ENCODE data around the gene OR10A6.

Gene OR10A6

DNA sequence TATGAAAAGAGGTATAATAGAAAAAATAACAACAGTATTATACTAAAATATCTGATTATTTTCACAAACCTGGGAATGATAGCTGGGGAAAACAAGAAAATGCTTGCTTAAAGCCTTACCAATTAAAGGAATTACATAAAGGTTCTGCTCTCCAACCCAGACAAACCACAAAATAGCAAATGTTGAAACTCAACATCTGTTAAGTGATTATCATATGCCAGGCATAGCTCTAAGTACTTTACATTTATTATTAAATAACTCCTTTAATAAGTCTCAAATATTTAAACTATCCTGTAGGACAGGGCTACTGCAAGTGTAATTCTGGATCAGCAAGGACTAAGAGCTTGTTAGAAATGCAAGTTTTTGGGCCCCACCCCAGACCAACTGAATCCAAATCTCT lies 20.1 kb downstream of the OR10A6 start:
- Histone ChIP-seq H3K36me3 (ENCODE audit: control insufficient read depth in 2 of 2, insufficient read depth in 2 of 2, low read length in 2 of 2) (no peaks in the 10 kb centered on the region), H3K9ac (ENCODE audit: low read depth in 1 of 2, low read length in 2 of 2) (no peak overlapping the region), H3K27me3 (ENCODE audit: control insufficient read depth in 2 of 2, insufficient read depth in 2 of 2, low read length in 2 of 2) (no peaks in the 10 kb centered on the region), H3K27ac (ENCODE audit: low read depth in 2 of 2, low read length in 2 of 2) (no peak overlapping the region), H3K4me1 (ENCODE audit: control insufficient read depth in 2 of 2, insufficient read depth in 2 of 2, low read length in 2 of 2) (no peaks in the 10 kb centered on the region), H3K4me3 (ENCODE audit: low read length in 2 of 2) (no peak overlapping the region), H3K9me3 (ENCODE audit: control insufficient read depth in 2 of 2, low read length in 2 of 2) (no peaks in the 10 kb centered on the region)

DNA sequence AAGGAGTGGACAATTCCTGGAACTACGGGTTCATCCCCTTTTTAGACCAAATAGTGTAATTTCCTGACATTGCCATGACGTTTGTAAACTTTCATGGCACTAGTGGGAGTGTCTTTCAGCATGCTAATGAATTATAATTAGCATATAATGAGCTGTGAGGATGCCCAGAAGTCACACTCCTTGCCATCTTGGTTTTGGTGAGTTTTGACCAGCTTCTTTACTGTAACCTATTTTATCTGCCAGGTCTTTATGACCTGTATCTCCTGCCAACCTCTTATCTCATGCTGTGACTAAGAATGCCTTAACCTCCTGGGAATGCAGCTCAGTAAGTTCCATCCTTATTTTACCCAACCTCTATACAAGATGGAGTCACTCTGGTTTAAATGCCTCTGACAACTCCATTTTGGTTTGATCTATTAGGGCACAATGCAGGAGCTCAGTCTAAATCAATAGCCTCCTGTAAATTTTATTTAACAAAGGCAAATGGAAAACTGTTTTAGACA lies 20.7 kb downstream of the OR10A6 start:
- Histone ChIP-seq H3K4me3 (ENCODE audit: low read length in 2 of 2) (no peak overlapping the region), H3K4me1 (ENCODE audit: control insufficient read depth in 2 of 2, insufficient read depth in 2 of 2, low read length in 2 of 2) (peaks cover 0 to 3% of the 10 kb centered on the region in 2 donors), H3K27me3 (ENCODE audit: control insufficient read depth in 2 of 2, insufficient read depth in 2 of 2, low read length in 2 of 2) (no peaks in the 10 kb centered on the region), H3K9me3 (ENCODE audit: control insufficient read depth in 2 of 2, low read length in 2 of 2) (no peaks in the 10 kb centered on the region), H3K36me3 (ENCODE audit: control insufficient read depth in 2 of 2, insufficient read depth in 2 of 2, low read length in 2 of 2) (no peaks in the 10 kb centered on the region), H3K27ac (ENCODE audit: low read depth in 2 of 2, low read length in 2 of 2) (no peak overlapping the region), H3K9ac (ENCODE audit: low read depth in 1 of 2, low read length in 2 of 2) (no peak overlapping the region)

DNA sequence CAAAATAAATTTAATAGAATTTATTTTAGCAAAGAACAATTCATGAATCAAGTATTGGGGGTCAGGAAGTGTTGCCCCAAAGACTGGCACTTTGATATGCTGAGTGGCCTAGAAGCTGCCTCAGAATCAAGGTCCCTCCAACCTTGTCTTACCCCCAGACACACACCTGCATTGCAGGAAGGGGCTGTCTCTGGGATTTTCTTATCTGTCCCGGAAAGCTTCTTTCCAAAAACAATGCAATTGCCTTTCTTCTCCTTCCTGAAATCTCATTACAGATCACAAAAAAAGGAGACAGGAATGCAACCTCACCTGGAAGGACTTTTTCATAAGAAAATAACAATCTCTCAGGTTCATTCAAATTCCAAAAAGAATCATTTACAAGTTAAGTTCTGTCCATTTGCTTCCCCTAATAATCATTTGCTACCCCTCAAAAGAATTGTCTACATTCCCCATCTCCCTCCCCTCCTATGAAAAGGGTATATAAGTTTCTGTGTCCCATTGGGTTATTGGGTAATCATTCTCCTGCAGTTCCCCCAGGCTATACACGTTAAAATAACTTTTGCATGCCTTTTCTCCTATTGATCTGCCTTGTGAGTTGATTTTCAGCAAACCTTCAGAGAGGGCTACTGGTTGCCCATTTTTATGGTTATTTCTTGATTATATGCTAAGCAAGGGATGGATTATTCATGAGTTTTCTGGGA lies 21.3 kb downstream of the OR10A6 start:
- H3K4me3 ChIP-seq (ENCODE audit: low read length in 2 of 2) = no peak overlapping the region
- no peak overlapping the region for H3K9ac ChIP-seq (ENCODE audit: low read depth in 1 of 2, low read length in 2 of 2)
- no peaks in the 10 kb centered on the region for H3K9me3 ChIP-seq (ENCODE audit: control insufficient read depth in 2 of 2, low read length in 2 of 2)
- no peaks in the 10 kb centered on the region for H3K36me3 ChIP-seq (ENCODE audit: control insufficient read depth in 2 of 2, insufficient read depth in 2 of 2, low read length in 2 of 2)
- H3K4me1 ChIP-seq (ENCODE audit: control insufficient read depth in 2 of 2, insufficient read depth in 2 of 2, low read length in 2 of 2) = peaks cover 0 to 3% of the 10 kb centered on the region in 2 donors
- no peak overlapping the region for H3K27ac ChIP-seq (ENCODE audit: low read depth in 2 of 2, low read length in 2 of 2)
- no peaks in the 10 kb centered on the region for H3K27me3 ChIP-seq (ENCODE audit: control insufficient read depth in 2 of 2, insufficient read depth in 2 of 2, low read length in 2 of 2)

DNA sequence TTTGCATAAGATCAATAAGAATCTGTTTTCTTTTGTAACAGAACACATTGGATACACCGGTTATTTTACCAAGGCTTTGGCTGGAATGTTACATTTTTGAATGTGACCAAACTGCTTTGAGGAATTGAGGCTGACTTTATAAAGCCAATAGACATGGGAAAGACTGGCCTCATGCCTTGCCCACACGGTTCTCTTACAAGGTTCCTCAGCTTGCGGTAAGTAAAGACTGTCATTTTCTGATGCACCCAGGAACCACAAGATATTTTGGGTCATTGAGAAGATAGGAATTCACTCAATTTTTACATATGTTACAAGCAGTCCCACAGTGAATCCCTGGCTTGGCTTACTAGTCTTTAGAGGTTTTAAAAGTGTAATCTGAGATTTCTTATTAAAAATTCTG lies 23.9 kb downstream of the OR10A6 start:
- Histone ChIP-seq H3K27ac (ENCODE audit: low read depth in 2 of 2, low read length in 2 of 2) (no peak overlapping the region), H3K36me3 (ENCODE audit: control insufficient read depth in 2 of 2, insufficient read depth in 2 of 2, low read length in 2 of 2) (no peaks in the 10 kb centered on the region), H3K4me1 (ENCODE audit: control insufficient read depth in 2 of 2, insufficient read depth in 2 of 2, low read length in 2 of 2) (peaks cover 0 to 5% of the 10 kb centered on the region in 2 donors), H3K4me3 (ENCODE audit: low read length in 2 of 2) (no peak overlapping the region), H3K9ac (ENCODE audit: low read depth in 1 of 2, low read length in 2 of 2) (no peak overlapping the region), H3K9me3 (ENCODE audit: control insufficient read depth in 2 of 2, low read length in 2 of 2) (no peaks in the 10 kb centered on the region), H3K27me3 (ENCODE audit: control insufficient read depth in 2 of 2, insufficient read depth in 2 of 2, low read length in 2 of 2) (no peaks in the 10 kb centered on the region)

DNA sequence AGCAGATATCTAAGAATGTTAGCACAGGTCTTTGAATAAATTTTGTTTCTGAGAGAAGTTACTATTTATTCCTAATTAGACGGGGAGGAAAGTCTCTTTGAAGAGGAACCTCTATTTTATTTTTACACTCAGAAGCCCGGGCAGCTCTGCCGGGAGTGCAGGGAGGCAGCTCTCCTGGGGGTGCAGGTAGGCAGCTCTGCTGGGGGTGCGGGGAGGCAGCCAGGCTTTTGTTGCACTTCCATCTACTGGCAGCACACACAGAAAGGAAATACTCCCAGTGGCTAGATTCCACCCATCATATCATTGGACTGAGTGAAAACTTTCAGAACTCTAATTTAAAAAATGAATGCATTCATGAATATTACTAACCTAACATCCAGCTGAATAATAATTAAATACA lies 24.6 kb downstream of the OR10A6 start:
- Histone ChIP-seq H3K27ac (ENCODE audit: low read depth in 2 of 2, low read length in 2 of 2) (no peak overlapping the region), H3K27me3 (ENCODE audit: control insufficient read depth in 2 of 2, insufficient read depth in 2 of 2, low read length in 2 of 2) (no peaks in the 10 kb centered on the region), H3K4me3 (ENCODE audit: low read length in 2 of 2) (no peak overlapping the region), H3K36me3 (ENCODE audit: control insufficient read depth in 2 of 2, insufficient read depth in 2 of 2, low read length in 2 of 2) (no peaks in the 10 kb centered on the region), H3K9ac (ENCODE audit: low read depth in 1 of 2, low read length in 2 of 2) (no peak overlapping the region), H3K4me1 (ENCODE audit: control insufficient read depth in 2 of 2, insufficient read depth in 2 of 2, low read length in 2 of 2) (peaks cover 0 to 8% of the 10 kb centered on the region in 2 donors), H3K9me3 (ENCODE audit: control insufficient read depth in 2 of 2, low read length in 2 of 2) (no peaks in the 10 kb centered on the region)

DNA sequence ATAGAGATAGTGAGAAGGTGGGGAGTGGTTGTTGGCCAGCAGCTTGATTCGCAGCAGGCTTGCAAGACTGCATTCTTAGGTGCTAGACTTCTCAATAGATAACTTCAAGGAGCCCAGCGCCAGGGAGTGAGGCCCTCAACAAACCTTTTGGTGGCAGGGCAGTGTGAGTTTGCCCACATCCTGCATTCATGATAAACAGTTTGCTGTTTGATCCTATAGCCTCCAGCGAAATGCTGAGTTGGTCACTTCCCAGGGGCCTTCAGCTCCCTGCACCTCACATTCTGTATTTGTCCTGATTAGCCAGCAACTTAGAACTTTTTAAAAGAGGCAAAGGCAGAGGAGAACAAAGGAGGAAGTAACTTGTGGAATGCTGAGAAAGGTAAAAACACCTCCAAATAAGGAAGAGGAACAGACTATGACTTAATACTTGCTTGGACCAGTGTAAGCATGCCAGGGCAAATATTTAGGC lies 25.1 kb downstream of the OR10A6 start:
- H3K36me3 ChIP-seq (ENCODE audit: control insufficient read depth in 2 of 2, insufficient read depth in 2 of 2, low read length in 2 of 2) = no peaks in the 10 kb centered on the region
- H3K4me3 ChIP-seq (ENCODE audit: low read length in 2 of 2) = no peak overlapping the region
- no peak overlapping the region for H3K9ac ChIP-seq (ENCODE audit: low read depth in 1 of 2, low read length in 2 of 2)
- peaks cover 3 to 11% of the 10 kb centered on the region in 2 donors for H3K4me1 ChIP-seq (ENCODE audit: control insufficient read depth in 2 of 2, insufficient read depth in 2 of 2, low read length in 2 of 2)
- no peaks in the 10 kb centered on the region for H3K27me3 ChIP-seq (ENCODE audit: control insufficient read depth in 2 of 2, insufficient read depth in 2 of 2, low read length in 2 of 2)
- no peak overlapping the region for H3K27ac ChIP-seq (ENCODE audit: low read depth in 2 of 2, low read length in 2 of 2)
- no peaks in the 10 kb centered on the region for H3K9me3 ChIP-seq (ENCODE audit: control insufficient read depth in 2 of 2, low read length in 2 of 2)

DNA sequence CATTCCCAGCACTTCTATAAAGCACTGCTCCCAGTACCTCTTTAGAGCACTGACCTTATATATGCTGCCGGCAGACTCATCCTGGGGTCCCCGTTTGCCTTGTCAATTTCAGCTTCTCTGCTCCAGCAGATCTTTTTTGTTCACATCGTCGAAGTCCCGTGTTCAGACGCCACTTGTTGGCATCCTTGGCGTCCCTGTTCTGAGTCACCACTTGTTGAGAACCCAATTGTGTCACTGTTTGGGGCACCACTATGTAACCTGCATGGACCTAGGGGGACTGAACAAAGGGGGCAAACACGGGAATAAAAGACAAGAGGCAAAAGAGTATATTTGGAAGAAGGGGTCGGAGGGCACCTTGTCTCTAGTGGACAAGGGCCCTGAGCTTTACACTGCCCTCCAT lies 25.5 kb downstream of the OR10A6 start:
- Histone ChIP-seq H3K36me3 (ENCODE audit: control insufficient read depth in 2 of 2, insufficient read depth in 2 of 2, low read length in 2 of 2) (no peaks in the 10 kb centered on the region), H3K9ac (ENCODE audit: low read depth in 1 of 2, low read length in 2 of 2) (no peak overlapping the region), H3K27me3 (ENCODE audit: control insufficient read depth in 2 of 2, insufficient read depth in 2 of 2, low read length in 2 of 2) (no peaks in the 10 kb centered on the region), H3K27ac (ENCODE audit: low read depth in 2 of 2, low read length in 2 of 2) (no peak overlapping the region), H3K9me3 (ENCODE audit: control insufficient read depth in 2 of 2, low read length in 2 of 2) (no peaks in the 10 kb centered on the region), H3K4me3 (ENCODE audit: low read length in 2 of 2) (no peak overlapping the region), H3K4me1 (ENCODE audit: control insufficient read depth in 2 of 2, insufficient read depth in 2 of 2, low read length in 2 of 2) (peaks cover 6 to 13% of the 10 kb centered on the region in 2 donors)

DNA sequence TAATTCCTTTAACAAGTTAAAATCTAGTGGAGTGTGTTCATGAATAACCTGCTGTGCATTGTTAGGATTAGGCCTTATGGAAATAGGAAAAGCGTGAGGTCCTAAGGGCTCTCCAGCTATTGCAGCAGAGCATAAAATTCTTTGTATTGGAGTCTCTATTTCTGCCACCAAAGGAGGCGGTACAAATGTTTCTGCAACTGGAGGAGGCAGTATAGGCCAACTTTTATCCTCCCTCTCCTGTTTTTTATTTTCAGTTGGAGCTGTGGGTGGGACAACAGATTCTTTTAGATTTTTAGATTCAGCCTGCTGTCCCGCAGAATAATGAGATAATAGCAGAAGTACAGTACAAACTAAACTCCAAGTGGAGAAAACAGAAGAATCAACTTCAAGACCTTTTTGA lies 26.2 kb downstream of the OR10A6 start:
- Histone ChIP-seq H3K4me3 (ENCODE audit: low read length in 2 of 2) (no peak overlapping the region), H3K9me3 (ENCODE audit: control insufficient read depth in 2 of 2, low read length in 2 of 2) (no peaks in the 10 kb centered on the region), H3K9ac (ENCODE audit: low read depth in 1 of 2, low read length in 2 of 2) (no peak overlapping the region), H3K27me3 (ENCODE audit: control insufficient read depth in 2 of 2, insufficient read depth in 2 of 2, low read length in 2 of 2) (no peaks in the 10 kb centered on the region), H3K4me1 (ENCODE audit: control insufficient read depth in 2 of 2, insufficient read depth in 2 of 2, low read length in 2 of 2) (peaks cover 6 to 13% of the 10 kb centered on the region in 2 donors), H3K27ac (ENCODE audit: low read depth in 2 of 2, low read length in 2 of 2) (no peak overlapping the region), H3K36me3 (ENCODE audit: control insufficient read depth in 2 of 2, insufficient read depth in 2 of 2, low read length in 2 of 2) (no peaks in the 10 kb centered on the region)

DNA sequence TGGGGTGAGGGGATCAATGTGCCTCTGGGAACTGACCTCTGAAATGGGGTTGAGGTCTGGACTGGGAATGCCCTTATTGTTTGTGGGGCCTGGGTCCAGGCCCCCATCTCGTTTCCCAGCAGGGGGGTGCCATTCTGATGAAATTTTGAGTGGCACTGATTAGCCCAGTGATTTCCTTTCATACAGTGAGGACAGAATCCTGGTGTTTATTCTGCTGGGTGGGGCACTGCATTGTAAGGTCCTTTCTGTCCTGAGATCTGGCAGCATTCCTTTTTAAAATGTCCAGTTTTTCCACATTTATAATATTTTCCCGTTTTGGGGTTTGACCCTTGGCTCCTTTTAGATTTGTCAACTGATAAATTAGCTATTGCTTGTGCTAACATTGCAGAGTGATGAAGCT lies 27.1 kb downstream of the OR10A6 start:
- H3K9me3 ChIP-seq (ENCODE audit: control insufficient read depth in 2 of 2, low read length in 2 of 2) = no peaks in the 10 kb centered on the region
- no peaks in the 10 kb centered on the region for H3K27me3 ChIP-seq (ENCODE audit: control insufficient read depth in 2 of 2, insufficient read depth in 2 of 2, low read length in 2 of 2)
- H3K4me1 ChIP-seq (ENCODE audit: control insufficient read depth in 2 of 2, insufficient read depth in 2 of 2, low read length in 2 of 2) = peaks cover 6 to 13% of the 10 kb centered on the region in 2 donors
- H3K36me3 ChIP-seq (ENCODE audit: control insufficient read depth in 2 of 2, insufficient read depth in 2 of 2, low read length in 2 of 2) = no peaks in the 10 kb centered on the region
- H3K9ac ChIP-seq (ENCODE audit: low read depth in 1 of 2, low read length in 2 of 2) = peak overlapping the region in 1 of 2 donors; percentile 17
- H3K4me3 ChIP-seq (ENCODE audit: low read length in 2 of 2) = no peak overlapping the region
- peak overlapping the region in 1 of 2 donors; percentile 20 for H3K27ac ChIP-seq (ENCODE audit: low read depth in 2 of 2, low read length in 2 of 2)

DNA sequence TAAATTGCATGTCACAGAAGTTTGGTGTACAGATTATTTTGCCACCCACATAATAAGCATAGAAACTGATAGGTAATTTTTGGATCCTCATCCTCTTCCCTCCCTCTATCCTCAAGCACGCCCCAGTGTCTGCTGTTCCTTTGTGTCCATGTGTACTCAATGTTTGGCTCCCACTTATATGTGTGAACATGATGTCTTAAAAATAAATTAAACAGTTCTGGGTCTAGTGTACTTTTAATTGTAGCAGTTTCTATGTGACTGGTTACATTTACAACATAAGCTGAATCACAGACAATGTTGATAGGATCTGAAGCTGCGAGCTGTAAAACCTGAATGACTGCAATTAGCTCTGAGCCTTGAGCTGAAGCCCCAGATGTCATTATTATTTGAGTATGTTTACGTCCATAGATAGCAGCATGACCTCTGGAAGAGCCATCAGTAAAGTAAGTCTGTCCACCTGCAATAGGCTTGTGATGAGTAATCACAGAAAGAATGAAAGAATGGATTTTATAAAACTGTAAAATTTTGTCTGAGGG lies 29.7 kb downstream of the OR10A6 start:
- Histone ChIP-seq H3K4me3 (ENCODE audit: low read length in 2 of 2) (no peak overlapping the region), H3K27me3 (ENCODE audit: control insufficient read depth in 2 of 2, insufficient read depth in 2 of 2, low read length in 2 of 2) (no peaks in the 10 kb centered on the region), H3K9me3 (ENCODE audit: control insufficient read depth in 2 of 2, low read length in 2 of 2) (no peaks in the 10 kb centered on the region), H3K4me1 (ENCODE audit: control insufficient read depth in 2 of 2, insufficient read depth in 2 of 2, low read length in 2 of 2) (peaks cover 6 to 13% of the 10 kb centered on the region in 2 donors), H3K27ac (ENCODE audit: low read depth in 2 of 2, low read length in 2 of 2) (no peak overlapping the region), H3K36me3 (ENCODE audit: control insufficient read depth in 2 of 2, insufficient read depth in 2 of 2, low read length in 2 of 2) (no peaks in the 10 kb centered on the region), H3K9ac (ENCODE audit: low read depth in 1 of 2, low read length in 2 of 2) (no peak overlapping the region)

Data from mucosa of rectum (tissue), 2 donors.